Ureter (tissue), 1 donor: ENCODE measurements around the gene GSG1. TPM values are rescaled to one million over a fixed set of nuclear protein-coding genes. Genes with fewer than 3 reads are reported as not detected.
A peak's percentile ranks its signal among the peaks of the same experiment; 100 is the strongest.
"Not testable (repeated sequence)": the region's sequence is repeated elsewhere in the genome, so short reads cannot be mapped to it uniquely, and the experiment has no call there.

Source experiments
- DNase-seq: peaks from one replicate; pipeline ENCODE4 v3.0.0-alpha.2; 2020; ENCODE audit warnings: low spot score
- total RNA-seq: library from RNA; stranded (reverse); gene quantifications from one replicate; pipeline ENCODE4 v1.2.4, GENCODE V29; 2023
- donor health status: DM: yes; HTN: yes; CAD: no.

Gene GSG1
- total RNA-seq, 1 donor from 2014 or later = not detected

DNA sequence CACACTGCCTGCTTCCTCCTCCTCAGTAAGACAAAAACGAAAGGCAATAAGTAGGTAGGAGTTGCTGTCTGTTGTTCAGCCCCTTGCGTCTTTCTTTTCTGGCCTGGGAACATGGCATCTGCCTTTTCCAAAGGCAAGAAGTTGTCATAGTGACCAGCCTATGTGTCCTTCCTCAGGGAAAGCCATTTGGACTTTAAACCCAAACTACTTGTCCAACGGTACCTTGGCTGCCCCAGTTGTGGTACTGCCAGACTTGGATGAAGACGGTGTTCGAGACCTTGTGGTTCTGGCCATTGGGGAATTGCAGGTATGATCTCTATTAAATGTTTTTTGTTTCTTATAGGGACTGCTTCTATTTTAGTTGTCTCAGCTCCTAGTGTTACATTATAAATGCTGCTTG lies 40.8 kb downstream of the GSG1 start:
- DNase-seq = no peak

DNA sequence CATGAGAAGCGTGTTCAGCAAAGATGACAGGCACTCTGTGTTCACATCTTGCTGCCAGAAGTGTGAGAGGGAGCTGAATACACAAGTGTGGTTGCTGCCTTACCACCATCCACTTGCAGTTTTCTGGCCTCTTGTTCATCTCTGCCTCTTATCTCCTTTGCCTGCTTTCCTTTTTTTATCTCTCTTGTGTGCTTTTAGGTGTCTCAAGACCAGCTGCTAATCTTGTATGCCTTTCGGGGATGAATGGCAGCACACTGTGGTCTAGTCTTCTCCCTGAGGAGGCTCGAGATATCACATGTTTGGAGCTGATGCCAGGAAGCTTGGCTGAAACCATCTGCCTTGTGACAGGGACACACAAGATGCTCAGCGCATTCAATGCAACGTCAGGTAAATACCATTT lies 42.1 kb downstream of the GSG1 start:
- no peak for DNase-seq

- no peak for DNase-seq
These were observed 42.9 kb downstream of the GSG1 start for GRCh38 chr12:13060581-13060980.

- not testable (repeated sequence) for DNase-seq
These were observed 49.9 kb downstream of the GSG1 start for GRCh38 chr12:13053617-13054016.

GRCh38 chr12:13052421-13052820 lies 51.0 kb downstream of the GSG1 start:
- DNase-seq = no peak

GRCh38 chr12:13049816-13050215 lies 53.7 kb downstream of the GSG1 start:
- no peak for DNase-seq

DNA sequence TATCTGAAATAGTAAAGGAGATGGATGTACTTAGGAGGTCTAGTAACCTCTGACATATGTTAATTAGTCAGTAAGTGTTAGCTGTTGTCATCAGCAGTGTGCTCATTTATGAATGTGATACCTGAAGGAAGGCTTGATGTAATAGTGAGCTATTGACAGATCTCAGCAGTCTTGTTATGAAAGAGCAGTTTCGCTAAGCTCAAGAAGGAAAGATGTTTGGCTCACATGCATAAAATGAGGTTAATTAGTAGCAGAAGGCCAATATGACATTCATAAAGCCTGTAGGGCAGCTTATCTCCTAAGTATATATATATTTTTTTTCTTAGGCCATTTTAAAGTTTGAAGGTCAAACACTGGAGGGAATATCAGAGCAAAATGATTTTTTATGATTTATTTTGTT lies 56.5 kb downstream of the GSG1 start:
- DNase-seq = no peak

- DNase-seq = no peak
These were observed 57.7 kb downstream of the GSG1 start for GRCh38 chr12:13045816-13046215.

DNA sequence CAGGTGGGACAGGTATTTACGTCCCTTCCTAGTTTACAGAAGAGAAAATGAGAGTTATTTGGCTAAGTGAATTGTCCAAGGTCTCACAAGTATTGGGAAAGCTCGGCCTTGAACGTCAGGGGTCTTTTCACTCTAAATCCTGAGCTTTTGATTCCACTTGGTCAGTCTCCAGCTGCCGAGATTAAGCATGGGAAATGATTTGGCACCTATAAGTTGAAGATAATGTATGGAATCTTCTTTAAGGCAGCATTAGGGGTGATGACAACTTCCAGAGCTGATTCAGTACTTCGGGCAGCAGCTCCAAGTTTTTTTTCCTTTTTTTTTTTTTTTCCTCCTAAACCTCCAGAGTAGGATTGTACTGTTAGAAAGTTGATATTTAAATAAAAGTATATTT lies 58.6 kb downstream of the GSG1 start:
- no peak for DNase-seq

DNA sequence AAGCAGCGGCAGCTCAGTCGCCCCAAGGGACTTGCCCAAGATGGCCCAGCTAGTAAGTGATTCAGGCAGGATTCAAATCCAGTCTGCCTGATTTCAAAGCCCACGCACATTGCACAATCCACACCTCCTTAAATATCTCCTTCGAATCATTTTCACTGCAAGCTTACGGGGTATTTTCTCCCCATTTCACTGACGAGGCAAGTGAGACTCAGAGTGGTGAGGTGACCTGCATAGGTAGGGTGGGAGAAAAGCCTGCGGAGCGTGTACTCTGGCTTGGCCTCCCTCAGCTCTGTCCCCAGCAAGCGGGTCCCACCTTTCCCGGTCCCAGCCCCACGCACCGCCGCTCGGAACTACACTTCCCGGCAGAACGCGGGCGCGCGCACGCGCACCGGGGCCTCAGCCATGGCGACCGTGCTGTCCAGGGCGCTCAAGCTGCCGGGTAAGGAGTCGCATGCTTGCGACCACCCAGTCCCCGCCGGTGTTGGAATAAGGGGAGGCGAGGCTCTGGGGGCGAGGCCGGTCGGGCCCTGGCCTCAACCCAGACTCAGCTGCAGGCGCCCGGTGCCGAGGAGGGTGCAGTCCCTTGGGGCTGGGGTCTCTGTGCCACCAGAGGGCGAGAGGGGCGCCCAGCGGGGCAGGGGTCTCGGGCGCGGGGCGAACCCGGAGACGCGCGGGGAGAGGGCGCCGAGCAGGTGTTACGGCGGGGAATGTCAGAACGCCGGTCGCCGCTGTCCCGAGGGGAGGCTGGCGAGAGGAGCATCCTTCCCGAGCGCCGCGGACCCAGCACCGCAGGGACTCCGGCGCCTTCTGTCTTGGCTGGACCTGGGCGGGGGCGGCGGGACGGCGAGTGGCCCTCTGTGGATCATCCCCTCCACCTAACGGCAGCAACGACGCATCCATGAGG lies 59.2 kb downstream of the GSG1 start, which contains the start of gene FAM234B:
Gene FAM234B (plus strand): TSS at position 380 of the 904 bp plus-strand sequence. CDS start 23 bp downstream, at position 403.
- peak; percentile 81 for DNase-seq

DNA sequence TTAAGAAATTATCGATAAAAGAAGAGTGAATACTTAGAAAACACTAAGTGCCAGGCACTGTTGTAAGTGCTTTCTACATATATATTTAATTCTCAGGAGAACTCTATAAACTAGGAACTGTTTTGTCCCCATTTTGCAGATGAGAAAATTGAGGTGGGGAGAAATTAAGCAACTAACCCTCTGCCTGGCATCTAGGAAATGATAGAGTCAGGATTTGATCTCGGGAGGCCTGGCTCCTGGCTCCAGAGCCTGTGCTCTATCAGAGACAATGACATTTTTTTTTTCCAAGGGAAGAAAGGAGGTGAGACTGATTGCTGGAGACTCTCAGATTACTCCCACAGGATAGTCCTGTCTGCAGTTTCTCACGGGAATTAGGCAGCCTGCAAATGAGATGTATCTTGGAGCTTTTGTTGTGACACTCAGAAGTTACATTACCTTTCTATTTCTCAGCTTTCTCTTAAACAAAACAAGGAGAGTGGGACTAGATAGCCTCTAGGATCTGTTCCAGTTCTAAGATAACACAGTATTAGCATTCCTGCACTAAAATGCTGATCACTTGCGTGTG lies 60.7 kb downstream of the GSG1 start:
- DNase-seq = no peak

DNA sequence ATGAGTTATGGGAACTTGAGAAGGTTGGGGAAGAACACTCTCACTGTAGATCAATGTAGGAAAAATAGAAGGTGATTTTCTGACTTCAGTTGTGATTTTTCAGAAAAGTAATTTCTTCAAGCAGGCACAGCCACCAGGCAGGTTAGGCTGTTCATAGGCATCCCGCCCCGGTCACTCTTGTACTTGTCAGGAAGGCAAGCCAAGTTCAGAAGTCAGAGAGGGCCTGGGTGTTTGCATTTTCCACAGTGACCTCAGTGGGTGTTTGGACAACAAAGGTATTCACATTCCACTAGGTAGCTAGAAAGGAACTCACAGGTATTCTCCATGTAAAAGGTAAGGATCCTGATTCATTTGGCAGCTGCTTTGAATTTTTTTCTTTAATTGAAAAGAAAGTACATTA lies 62.2 kb downstream of the GSG1 start:
- DNase-seq = no peak

DNA sequence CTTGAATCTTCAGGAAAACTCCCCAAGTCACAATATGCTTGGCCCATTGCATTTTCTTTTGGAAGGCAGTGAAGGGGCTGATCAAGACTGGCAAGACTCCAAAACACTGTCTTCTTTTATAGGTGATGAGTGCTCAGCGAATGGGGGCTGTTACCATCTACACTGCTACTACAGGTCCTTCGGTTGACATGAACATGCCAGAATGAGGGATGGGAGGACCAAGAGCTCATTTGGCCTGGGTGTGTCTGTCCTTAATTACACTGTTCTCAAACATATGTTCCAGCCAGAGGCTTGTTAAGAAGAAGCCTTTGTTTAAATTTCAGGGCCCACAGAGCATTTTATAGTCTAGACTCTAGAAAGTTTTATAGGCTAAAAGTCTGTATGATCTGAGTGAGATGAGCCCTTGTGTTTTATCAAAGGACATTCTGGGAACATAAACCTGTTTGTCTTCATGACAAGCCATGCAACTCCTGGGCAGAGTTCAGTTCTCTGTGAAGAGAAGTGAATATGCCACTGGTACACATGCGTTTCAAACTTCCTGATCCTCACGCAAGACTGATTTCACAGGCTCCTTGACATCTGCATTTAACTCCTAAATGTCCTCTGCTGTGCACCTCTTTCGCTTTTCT lies 64.0 kb downstream of the GSG1 start:
- no peak for DNase-seq

DNA sequence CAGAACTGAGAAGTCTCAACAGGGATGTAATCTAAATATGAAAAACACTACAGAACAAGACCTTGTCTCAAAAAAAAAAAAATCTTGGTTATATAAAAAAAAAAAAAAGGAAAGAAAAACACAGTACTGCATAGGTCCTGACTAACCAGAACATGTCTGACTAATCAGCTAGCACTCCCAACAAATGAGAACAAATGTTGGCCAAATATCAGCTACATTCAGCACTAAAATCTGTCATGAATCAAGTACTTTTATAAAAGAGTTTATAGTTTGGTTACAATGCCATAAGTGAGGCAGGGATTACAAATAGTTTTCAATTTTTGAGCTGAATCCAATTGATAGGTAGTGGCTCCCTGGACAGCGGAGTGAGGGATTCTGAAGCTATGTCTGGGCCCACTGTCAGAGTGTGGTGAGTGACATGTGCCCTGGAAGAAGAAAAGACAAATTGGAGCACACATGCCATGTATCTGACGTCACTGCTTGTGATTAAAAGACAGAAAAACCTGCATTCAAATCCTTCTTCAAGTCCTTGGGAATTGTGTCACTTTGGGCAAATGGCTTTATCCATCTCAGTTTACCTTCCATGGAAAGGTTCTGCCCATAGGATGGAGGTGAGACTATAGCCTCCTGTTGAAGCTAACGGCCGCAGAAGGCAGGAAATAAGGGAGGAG lies 64.8 kb downstream of the GSG1 start:
- DNase-seq = no peak

DNA sequence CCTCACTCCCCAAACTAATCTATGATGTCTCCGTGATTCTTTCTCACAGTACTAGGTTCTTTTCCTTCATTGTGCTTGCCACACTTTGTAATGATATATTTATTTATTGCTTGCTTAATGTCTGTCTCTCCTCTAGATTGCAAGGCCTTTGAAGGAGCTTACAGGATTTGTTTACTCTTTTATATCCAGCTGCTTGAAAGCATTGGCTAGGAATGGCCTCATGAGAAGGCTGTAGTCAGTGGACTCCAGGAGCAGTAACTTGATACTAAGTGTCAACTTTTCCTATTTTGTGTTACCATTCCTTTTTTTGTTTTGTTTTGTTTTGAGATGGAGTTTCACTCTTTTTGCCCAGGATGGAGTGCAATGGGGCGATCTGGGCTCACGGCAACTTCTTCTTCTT lies 66.6 kb downstream of the GSG1 start:
- DNase-seq = no peak

DNA sequence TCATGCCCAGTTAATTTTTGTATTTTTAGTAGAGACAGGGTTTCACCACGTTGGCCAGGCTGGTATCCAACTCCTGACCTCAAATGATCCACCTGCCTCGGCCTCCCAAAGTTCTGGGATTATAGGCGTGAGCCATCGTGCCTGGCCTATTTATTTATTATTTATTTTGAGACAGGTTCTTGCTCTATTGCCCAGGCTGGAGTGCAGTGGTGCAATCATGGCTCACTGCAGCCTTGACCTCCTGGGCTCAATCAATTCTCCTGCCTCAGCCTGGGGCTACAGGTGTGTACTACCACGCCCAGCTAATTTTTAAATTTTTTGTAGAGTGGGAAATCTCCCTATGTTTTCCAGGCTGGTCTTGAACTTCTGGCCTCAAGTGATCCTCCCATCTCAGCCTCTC lies 68.1 kb downstream of the GSG1 start:
- DNase-seq = not testable (repeated sequence)

Other genes with a start within 250 kb of the GSG1 start
- 26.2 TPM for gene GPRC5A, start 212.1 kb downstream of the GSG1 start, total RNA-seq
- gene GPRC5D, start 151.5 kb downstream of the GSG1 start, total RNA-seq = 0.47 TPM
- gene HEBP1, start 103.4 kb downstream of the GSG1 start, total RNA-seq = 57.7 TPM
- 24.9 TPM for gene FAM234B, start 59.3 kb downstream of the GSG1 start, total RNA-seq
- 193 TPM for gene EMP1, start 93.1 kb upstream of the GSG1 start, total RNA-seq